HepG2 (cell line): Measurements from ENCODE around the gene YY2. TPM values are rescaled to one million over a fixed set of nuclear protein-coding genes. Genes with fewer than 3 reads are reported as not detected.
A peak's percentile ranks its signal among the peaks of the same experiment; 100 is the strongest.

Experiments used
- ARID2 ChIP-seq: sonication (generic); formaldehyde crosslinking; IDR thresholded peaks from 2 replicates; pipeline ENCODE4 v1.8.1; 2022; ENCODE audit warnings: mild to moderate bottlenecking, missing genetic modification reagents, borderline replicate concordance
- ARNTL ChIP-seq: sonication (generic); formaldehyde crosslinking; IDR thresholded peaks from 2 replicates; pipeline ENCODE4 v1.4.0; 2020; ENCODE audit warnings: mild to moderate bottlenecking, missing genetic modification reagents
- CBX5 ChIP-seq: sonication (generic); formaldehyde crosslinking; IDR thresholded peaks from 2 replicates; pipeline ENCODE4 v1.4.0; 2020; ENCODE audit warnings: missing genetic modification reagents, borderline replicate concordance
- EZH2 ChIP-seq: conservative IDR thresholded peaks from 2 replicates; pipeline ENCODE4 v1.6.1; 2012; ENCODE audit warnings: mild to moderate bottlenecking, low read depth, low read length, moderate library complexity
- FOSL2 ChIP-seq: sonication (generic); formaldehyde crosslinking; IDR thresholded peaks from 2 replicates; pipeline ENCODE4 v1.4.0; 2020; ENCODE audit warnings: missing genetic modification reagents
- HOXA5 ChIP-seq: sonication (generic); formaldehyde crosslinking; IDR thresholded peaks from 2 replicates; pipeline ENCODE4 v1.4.0; 2020; ENCODE audit warnings: missing genetic modification reagents
- KLF12 ChIP-seq: sonication (generic); formaldehyde crosslinking; IDR thresholded peaks from 2 replicates; pipeline ENCODE4 v1.4.0; 2020; ENCODE audit warnings: missing genetic modification reagents, borderline replicate concordance
- MYC ChIP-seq: sonication (generic); formaldehyde crosslinking; IDR thresholded peaks from 2 replicates; pipeline ENCODE4 v1.9.0; 2021; ENCODE audit warnings: missing genetic modification reagents, borderline replicate concordance
- NFATC3 ChIP-seq: sonication (generic); formaldehyde crosslinking; IDR thresholded peaks from 2 replicates; pipeline ENCODE4 v1.5.1; 2020; ENCODE audit warnings: mild to moderate bottlenecking, missing genetic modification reagents
- SNRNP70 ChIP-seq: fragments of 200-400 bp; formaldehyde crosslinking; IDR thresholded peaks from 2 replicates; pipeline ENCODE4 v1.6.1; 2017; ENCODE audit warnings: mild to moderate bottlenecking, low read depth, low read length, moderate library complexity
- TARDBP ChIP-seq: sonication (generic); formaldehyde crosslinking; IDR thresholded peaks from 2 replicates; pipeline ENCODE4 v1.8.0; 2022; ENCODE audit warnings: mild to moderate bottlenecking, missing genetic modification reagents
- ZBTB7B ChIP-seq: sonication (generic); formaldehyde crosslinking; IDR thresholded peaks from 2 replicates; pipeline ENCODE4 v1.4.0; 2020; ENCODE audit warnings: missing genetic modification reagents
- ZBTB8A ChIP-seq: sonication (generic); formaldehyde crosslinking; IDR thresholded peaks from 2 replicates; pipeline ENCODE4 v1.4.0; 2020; ENCODE audit warnings: mild to moderate bottlenecking, low read depth, missing genetic modification reagents, borderline replicate concordance
- ZNF292 ChIP-seq: sonication (generic); formaldehyde crosslinking; IDR thresholded peaks from 2 replicates; pipeline ENCODE4 v1.8.1; 2022; ENCODE audit warnings: mild to moderate bottlenecking, low read depth, missing genetic modification reagents, borderline replicate concordance
- ZNF343 ChIP-seq: sonication (generic); formaldehyde crosslinking; IDR thresholded peaks from 2 replicates; pipeline ENCODE4 v1.4.0; 2020; ENCODE audit warnings: mild to moderate bottlenecking, missing genetic modification reagents
- ZNF441 ChIP-seq: sonication (generic); formaldehyde crosslinking; IDR thresholded peaks from 2 replicates; pipeline ENCODE4 v1.7.0; 2021; ENCODE audit warnings: missing genetic modification reagents, borderline replicate concordance
- ZNF557 ChIP-seq: sonication (generic); formaldehyde crosslinking; IDR thresholded peaks from 2 replicates; pipeline ENCODE4 v1.4.0; 2020; ENCODE audit warnings: missing genetic modification reagents
- ZNF577 ChIP-seq: sonication (generic); formaldehyde crosslinking; IDR thresholded peaks from 2 replicates; pipeline ENCODE4 v1.4.0; 2020; ENCODE audit warnings: mild to moderate bottlenecking, low read depth, missing genetic modification reagents, borderline replicate concordance
- ZNF761 ChIP-seq: sonication (generic); formaldehyde crosslinking; conservative IDR thresholded peaks from 2 replicates; pipeline ENCODE4 v1.4.0; 2020; ENCODE audit warnings: mild to moderate bottlenecking, missing genetic modification reagents
- ZSCAN30 ChIP-seq: sonication (generic); formaldehyde crosslinking; IDR thresholded peaks from 2 replicates; pipeline ENCODE4 v1.5.0; 2020; ENCODE audit warnings: mild to moderate bottlenecking, missing genetic modification reagents
- polyA plus RNA-seq, 8 experiments: library from polyadenylated mRNA; depleted of rRNA in 3 of 8; stranded (reverse) in 7 of 8; unstranded in 1 of 8; fragments of >200 nt; fragmentation: Illumina TruSeq in 4 of 8; extraction: Trizol in 4 of 8; gene quantifications; 2 replicates each; pipeline versions ENCODE4 v1.2.1 to v1.2.3, GENCODE V29; 2011 to 2016; ENCODE audit warnings: low read depth in 4 of 8, missing spikeins in 1 of 8, mixed read lengths in 1 of 8; ENCODE audit not compliant: insufficient read depth in 1 of 8
- total RNA-seq, 5 experiments: library from RNA; depleted of rRNA; stranded (reverse); fragments of >200 nt; fragmentation: Illumina TruSeq; extraction: Trizol; gene quantifications; 2 replicates each; pipeline ENCODE4 v1.2.3, GENCODE V29; 2016; ENCODE audit warnings: low read depth in 1 of 5
- TF ChIP-seq, protein P1 (sequence below): sonication (generic); formaldehyde crosslinking; IDR thresholded peaks from 2 replicates; pipeline ENCODE4 v1.5.0; 2020; ENCODE audit warnings: mild to moderate bottlenecking, missing genetic modification reagents
- TF ChIP-seq, protein P2 (sequence below): sonication (generic); formaldehyde crosslinking; IDR thresholded peaks from 2 replicates; pipeline ENCODE4 v1.4.0; 2020; ENCODE audit warnings: low read depth, mild to moderate bottlenecking, missing genetic modification reagents
- TF ChIP-seq, protein P3 (sequence below): sonication (generic); formaldehyde crosslinking; IDR thresholded peaks from 2 replicates; pipeline ENCODE4 v1.8.0; 2022; ENCODE audit warnings: missing genetic modification reagents, mild to moderate bottlenecking, borderline replicate concordance
- TF ChIP-seq, protein P4 (sequence below): sonication (generic); formaldehyde crosslinking; IDR thresholded peaks from 2 replicates; pipeline ENCODE4 v1.8.1; 2023; ENCODE audit warnings: mild to moderate bottlenecking, missing genetic modification reagents

YY2 gene
- total and polyA plus RNA-seq, 2 of the 13 experiments (the other 11 are each of a cell fraction or from before 2014, with no cell fraction given) = 0.34 to 0.44 TPM

GRCh38 chrX:21839334-21840192 is 16.2 kb upstream of the YY2 start, which contains the start of gene MBTPS2 (continued):
- peak; percentile 46; the same call in 1 of the 2 replicates for TF ChIP-seq ZNF441 (CRISPR knock-in tag)
- TF ChIP-seq ZBTB7B (CRISPR knock-in tag) = peak; percentile 45; the same call in 1 of the 2 replicates
- TF ChIP-seq SNRNP70 = no peak
- TF ChIP-seq, protein P1, sequence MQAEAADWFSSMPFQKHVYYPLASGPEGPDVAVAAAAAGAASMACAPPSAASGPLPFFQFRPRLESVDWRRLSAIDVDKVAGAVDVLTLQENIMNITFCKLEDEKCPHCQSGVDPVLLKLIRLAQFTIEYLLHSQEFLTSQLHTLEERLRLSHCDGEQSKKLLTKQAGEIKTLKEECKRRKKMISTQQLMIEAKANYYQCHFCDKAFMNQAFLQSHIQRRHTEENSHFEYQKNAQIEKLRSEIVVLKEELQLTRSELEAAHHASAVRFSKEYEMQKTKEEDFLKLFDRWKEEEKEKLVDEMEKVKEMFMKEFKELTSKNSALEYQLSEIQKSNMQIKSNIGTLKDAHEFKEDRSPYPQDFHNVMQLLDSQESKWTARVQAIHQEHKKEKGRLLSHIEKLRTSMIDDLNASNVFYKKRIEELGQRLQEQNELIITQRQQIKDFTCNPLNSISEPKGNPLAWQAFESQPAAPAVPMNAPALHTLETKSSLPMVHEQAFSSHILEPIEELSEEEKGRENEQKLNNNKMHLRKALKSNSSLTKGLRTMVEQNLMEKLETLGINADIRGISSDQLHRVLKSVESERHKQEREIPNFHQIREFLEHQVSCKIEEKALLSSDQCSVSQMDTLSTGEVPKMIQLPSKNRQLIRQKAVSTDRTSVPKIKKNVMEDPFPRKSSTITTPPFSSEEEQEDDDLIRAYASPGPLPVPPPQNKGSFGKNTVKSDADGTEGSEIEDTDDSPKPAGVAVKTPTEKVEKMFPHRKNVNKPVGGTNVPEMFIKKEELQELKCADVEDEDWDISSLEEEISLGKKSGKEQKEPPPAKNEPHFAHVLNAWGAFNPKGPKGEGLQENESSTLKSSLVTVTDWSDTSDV (CRISPR knock-in tag) = no peak
- TF ChIP-seq ARNTL (CRISPR knock-in tag) = peak; percentile 52
- TF ChIP-seq, protein P2, sequence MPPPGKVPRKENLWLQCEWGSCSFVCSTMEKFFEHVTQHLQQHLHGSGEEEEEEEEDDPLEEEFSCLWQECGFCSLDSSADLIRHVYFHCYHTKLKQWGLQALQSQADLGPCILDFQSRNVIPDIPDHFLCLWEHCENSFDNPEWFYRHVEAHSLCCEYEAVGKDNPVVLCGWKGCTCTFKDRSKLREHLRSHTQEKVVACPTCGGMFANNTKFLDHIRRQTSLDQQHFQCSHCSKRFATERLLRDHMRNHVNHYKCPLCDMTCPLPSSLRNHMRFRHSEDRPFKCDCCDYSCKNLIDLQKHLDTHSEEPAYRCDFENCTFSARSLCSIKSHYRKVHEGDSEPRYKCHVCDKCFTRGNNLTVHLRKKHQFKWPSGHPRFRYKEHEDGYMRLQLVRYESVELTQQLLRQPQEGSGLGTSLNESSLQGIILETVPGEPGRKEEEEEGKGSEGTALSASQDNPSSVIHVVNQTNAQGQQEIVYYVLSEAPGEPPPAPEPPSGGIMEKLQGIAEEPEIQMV (CRISPR knock-in tag) = no peak
- TF ChIP-seq FOSL2 = peak; percentile 43
- TF ChIP-seq KLF12 (CRISPR knock-in tag) = no peak; the same call in 1 of the 2 replicates
- TF ChIP-seq, protein P3, sequence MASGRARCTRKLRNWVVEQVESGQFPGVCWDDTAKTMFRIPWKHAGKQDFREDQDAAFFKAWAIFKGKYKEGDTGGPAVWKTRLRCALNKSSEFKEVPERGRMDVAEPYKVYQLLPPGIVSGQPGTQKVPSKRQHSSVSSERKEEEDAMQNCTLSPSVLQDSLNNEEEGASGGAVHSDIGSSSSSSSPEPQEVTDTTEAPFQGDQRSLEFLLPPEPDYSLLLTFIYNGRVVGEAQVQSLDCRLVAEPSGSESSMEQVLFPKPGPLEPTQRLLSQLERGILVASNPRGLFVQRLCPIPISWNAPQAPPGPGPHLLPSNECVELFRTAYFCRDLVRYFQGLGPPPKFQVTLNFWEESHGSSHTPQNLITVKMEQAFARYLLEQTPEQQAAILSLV (CRISPR knock-in tag) = no peak
- no peak; the same call in 1 of the 2 replicates for TF ChIP-seq ZBTB8A (CRISPR knock-in tag)
- TF ChIP-seq NFATC3 (CRISPR knock-in tag) = no peak
- TF ChIP-seq ZNF343 (CRISPR knock-in tag) = no peak
- TF ChIP-seq EZH2 = no peak
- peak; percentile 83 for TF ChIP-seq MYC (CRISPR knock-in tag)
- no peak for TF ChIP-seq ZNF577 (CRISPR knock-in tag)
- TF ChIP-seq HOXA5 (CRISPR knock-in tag) = 0 out of 2 replicates have a peak, but pooled peaks have one; percentile 57
- 0 out of 2 replicates have a peak, but pooled peaks have one; percentile 31 for TF ChIP-seq ZNF292 (CRISPR knock-in tag)
- TF ChIP-seq, protein P4, sequence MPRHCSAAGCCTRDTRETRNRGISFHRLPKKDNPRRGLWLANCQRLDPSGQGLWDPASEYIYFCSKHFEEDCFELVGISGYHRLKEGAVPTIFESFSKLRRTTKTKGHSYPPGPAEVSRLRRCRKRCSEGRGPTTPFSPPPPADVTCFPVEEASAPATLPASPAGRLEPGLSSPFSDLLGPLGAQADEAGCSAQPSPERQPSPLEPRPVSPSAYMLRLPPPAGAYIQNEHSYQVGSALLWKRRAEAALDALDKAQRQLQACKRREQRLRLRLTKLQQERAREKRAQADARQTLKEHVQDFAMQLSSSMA = no peak
- 0 out of 2 replicates have a peak, but pooled peaks have one; percentile 6 for TF ChIP-seq ZSCAN30 (CRISPR knock-in tag)
- no peak for TF ChIP-seq ZNF761 (CRISPR knock-in tag)
- peak; percentile 64; the same call in 1 of the 2 replicates for TF ChIP-seq CBX5 (CRISPR knock-in tag)
- 0 out of 2 replicates have a peak, but pooled peaks have one; percentile 36 for TF ChIP-seq ARID2 (CRISPR knock-in tag)
- TF ChIP-seq ZNF557 (CRISPR knock-in tag) = no peak
- 0 out of 2 replicates have a peak, but pooled peaks have one; percentile 59 for TF ChIP-seq TARDBP (CRISPR knock-in tag)
